ENCODE data around the gene ARHGEF26. TPM values are rescaled to one million over a fixed set of nuclear protein-coding genes. Genes with fewer than 3 reads are reported as not detected.

ARHGEF26 gene
- 0.05 TPM in 1 of 2 replicates, not detected in the other for total RNA-seq

- DNase-seq (peak; percentile 40), ATAC-seq (ENCODE audit: low read depth) (peak; percentile 90)
- CTCF ChIA-PET = no interaction called here
- Mint-ChIP-seq H3K4me1 (peaks cover 24% of the 10 kb centered on the region), H3K27me3 (peaks cover 42% of the 10 kb centered on the region), H3K9me3 (no peaks in the 10 kb centered on the region), H3K4me3 (peak within 1 kb of the TSS; percentile 77), H3K36me3 (ENCODE audit: low read depth) (no peaks in the 10 kb centered on the region), H3K27ac (no peak within 1 kb of the TSS)
- intact Hi-C loops (cut with micrococcal nuclease) = no loop called here
- TF ChIP-seq, protein P1, sequence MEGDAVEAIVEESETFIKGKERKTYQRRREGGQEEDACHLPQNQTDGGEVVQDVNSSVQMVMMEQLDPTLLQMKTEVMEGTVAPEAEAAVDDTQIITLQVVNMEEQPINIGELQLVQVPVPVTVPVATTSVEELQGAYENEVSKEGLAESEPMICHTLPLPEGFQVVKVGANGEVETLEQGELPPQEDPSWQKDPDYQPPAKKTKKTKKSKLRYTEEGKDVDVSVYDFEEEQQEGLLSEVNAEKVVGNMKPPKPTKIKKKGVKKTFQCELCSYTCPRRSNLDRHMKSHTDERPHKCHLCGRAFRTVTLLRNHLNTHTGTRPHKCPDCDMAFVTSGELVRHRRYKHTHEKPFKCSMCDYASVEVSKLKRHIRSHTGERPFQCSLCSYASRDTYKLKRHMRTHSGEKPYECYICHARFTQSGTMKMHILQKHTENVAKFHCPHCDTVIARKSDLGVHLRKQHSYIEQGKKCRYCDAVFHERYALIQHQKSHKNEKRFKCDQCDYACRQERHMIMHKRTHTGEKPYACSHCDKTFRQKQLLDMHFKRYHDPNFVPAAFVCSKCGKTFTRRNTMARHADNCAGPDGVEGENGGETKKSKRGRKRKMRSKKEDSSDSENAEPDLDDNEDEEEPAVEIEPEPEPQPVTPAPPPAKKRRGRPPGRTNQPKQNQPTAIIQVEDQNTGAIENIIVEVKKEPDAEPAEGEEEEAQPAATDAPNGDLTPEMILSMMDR (IDR thresholded peaks at IDR 0.05) = no peak
- POLR2A ChIA-PET = no interaction called here
Observed at GRCh38 chr3:154120961-154121700, at the start of gene ARHGEF26. ARHGEF26 (plus strand) TSS chr3:154121390; CDS start chr3:154121993, 603 bp downstream.

- CTCF ChIA-PET = no interaction called here
- no peak overlapping the region for H3K4me3 Mint-ChIP-seq
- H3K27me3 Mint-ChIP-seq = no peaks in the 10 kb centered on the region
- TF ChIP-seq, protein P1 (IDR thresholded peaks at IDR 0.05) = no peak
- intact Hi-C loops (cut with micrococcal nuclease) = no loop called here
- DNase-seq = no peak
- peaks cover 7% of the 10 kb centered on the region for H3K9me3 Mint-ChIP-seq
- H3K27ac Mint-ChIP-seq = no peak overlapping the region
- POLR2A ChIA-PET = no interaction called here
- no peak for ATAC-seq (ENCODE audit: low read depth)
- H3K36me3 Mint-ChIP-seq (ENCODE audit: low read depth) = no peaks in the 10 kb centered on the region
- H3K4me1 Mint-ChIP-seq = no peaks in the 10 kb centered on the region
Observed at GRCh38 chr3:154074966-154075365, 46.2 kb upstream of the ARHGEF26 start.

DNA sequence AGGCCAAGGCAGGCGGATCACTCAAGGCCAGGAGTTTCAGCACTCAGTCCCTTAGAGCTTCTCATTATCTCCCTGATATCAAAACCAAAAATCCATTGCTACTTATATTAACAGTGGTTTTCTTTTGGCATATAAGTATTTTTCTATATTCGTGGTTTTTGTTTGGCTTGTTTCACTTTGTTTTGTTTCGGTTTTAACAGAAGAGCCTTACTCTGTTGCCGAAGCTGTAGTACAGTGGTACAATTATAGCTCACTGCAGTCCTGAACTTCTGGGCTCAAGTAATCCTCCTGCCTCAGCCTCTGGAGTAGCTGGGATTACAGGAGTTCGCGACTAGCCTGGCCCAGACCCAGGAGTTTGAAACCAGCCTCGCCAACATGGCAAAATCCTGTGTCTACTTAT lies 42.5 kb upstream of the ARHGEF26 start:
- H3K27ac Mint-ChIP-seq = no peak overlapping the region
- CTCF ChIA-PET = no interaction called here
- H3K36me3 Mint-ChIP-seq (ENCODE audit: low read depth) = no peaks in the 10 kb centered on the region

GRCh38 chr3:154081305-154081704 lies 39.9 kb upstream of the ARHGEF26 start:
- ATAC-seq (ENCODE audit: low read depth) (no peak), DNase-seq (no peak)
- Mint-ChIP-seq H3K27ac (no peak overlapping the region), H3K4me3 (no peak overlapping the region), H3K4me1 (no peaks in the 10 kb centered on the region), H3K27me3 (peaks cover 4% of the 10 kb centered on the region), H3K9me3 (peaks cover 3% of the 10 kb centered on the region), H3K36me3 (ENCODE audit: low read depth) (no peaks in the 10 kb centered on the region)
- POLR2A ChIA-PET = no interaction called here
- intact Hi-C loops (cut with micrococcal nuclease) = no loop called here
- CTCF ChIA-PET = no interaction called here
- TF ChIP-seq, protein P1 (IDR thresholded peaks at IDR 0.05) = no peak

More for the DNA sequence above, 42.5 kb upstream of the ARHGEF26 start:
- H3K9me3 Mint-ChIP-seq = peaks cover 5% of the 10 kb centered on the region
- H3K4me1 Mint-ChIP-seq = no peaks in the 10 kb centered on the region
- no peak overlapping the region for H3K4me3 Mint-ChIP-seq
- POLR2A ChIA-PET = no interaction called here
- H3K27me3 Mint-ChIP-seq = no peaks in the 10 kb centered on the region
- intact Hi-C loops (cut with micrococcal nuclease) = no loop called here
- no peak for ATAC-seq (ENCODE audit: low read depth)
- TF ChIP-seq, protein P1 (IDR thresholded peaks at IDR 0.05) = no peak
- DNase-seq = no peak

- DNase-seq (no peak), ATAC-seq (ENCODE audit: low read depth) (no peak)
- no peak overlapping the region for H3K4me3 Mint-ChIP-seq
- ChIA-PET POLR2A (no interaction called here), CTCF (no interaction called here)
- no peaks in the 10 kb centered on the region for H3K36me3 Mint-ChIP-seq (ENCODE audit: low read depth)
- no peaks in the 10 kb centered on the region for H3K4me1 Mint-ChIP-seq
- TF ChIP-seq, protein P1 (IDR thresholded peaks at IDR 0.05) = no peak
- H3K27me3 Mint-ChIP-seq = peaks cover 4% of the 10 kb centered on the region
- H3K27ac Mint-ChIP-seq = no peak overlapping the region
- H3K9me3 Mint-ChIP-seq = peaks cover 3% of the 10 kb centered on the region
- intact Hi-C loops (cut with micrococcal nuclease) = no loop called here
Observed at GRCh38 chr3:154085071-154085470, 36.1 kb upstream of the ARHGEF26 start.

Measured in activated B cell treated with CpG ODN at 0.5 μM for 24 hours (primary cell).